Germinal center (tissue), 1 donor: ENCODE measurements around the gene CIBAR2.
"Not testable (repeated sequence)": the region's sequence is repeated elsewhere in the genome, so short reads cannot be mapped to it uniquely, and the experiment has no call there.

ENCODE experiments used
- DNase-seq: peaks from one replicate; pipeline ENCODE4 v3.0.0; 2012; ENCODE audit warnings: mixed read lengths, low spot score

CIBAR2 gene

GRCh38 chr16:85128079-85128837 lies 16.0 kb upstream of the CIBAR2 start:
- DNase-seq = no peak

- DNase-seq = no peak
These were observed 15.1 kb upstream of the CIBAR2 start for GRCh38 chr16:85127379-85127723.

- no peak for DNase-seq
These were observed 14.6 kb upstream of the CIBAR2 start for GRCh38 chr16:85126705-85127378.

- DNase-seq = no peak
These were observed 14.1 kb upstream of the CIBAR2 start for GRCh38 chr16:85126394-85126704.

GRCh38 chr16:85125570-85126393 lies 13.5 kb upstream of the CIBAR2 start:
- DNase-seq = no peak

GRCh38 chr16:85124636-85125346 lies 12.5 kb upstream of the CIBAR2 start:
- no peak for DNase-seq

- no peak for DNase-seq
These were observed 11.8 kb upstream of the CIBAR2 start for GRCh38 chr16:85123891-85124635.

- DNase-seq = not testable (repeated sequence)
These were observed 11.2 kb upstream of the CIBAR2 start for GRCh38 chr16:85123441-85123840.

- DNase-seq = no peak
These were observed 7.7 kb upstream of the CIBAR2 start for GRCh38 chr16:85120006-85120340.

GRCh38 chr16:85117418-85117817 lies 5.1 kb upstream of the CIBAR2 start:
- no peak for DNase-seq

- peak; percentile 79 for DNase-seq
These were observed 2.8 kb upstream of the CIBAR2 start for GRCh38 chr16:85114909-85115567.

GRCh38 chr16:85113913-85114312 lies 1.6 kb upstream of the CIBAR2 start:
- no peak for DNase-seq

- no peak for DNase-seq
These were observed 979 bp upstream of the CIBAR2 start for GRCh38 chr16:85113168-85113733.

GRCh38 chr16:85111184-85111583 lies 1.1 kb downstream of the CIBAR2 start:
- no peak for DNase-seq

GRCh38 chr16:85110105-85110504 lies 2.2 kb downstream of the CIBAR2 start:
- DNase-seq = no peak

GRCh38 chr16:85107532-85107931 lies 4.7 kb downstream of the CIBAR2 start:
- DNase-seq = no peak

GRCh38 chr16:85107083-85107482 lies 5.2 kb downstream of the CIBAR2 start:
- DNase-seq = no peak

GRCh38 chr16:85105475-85105874 lies 6.8 kb downstream of the CIBAR2 start:
- DNase-seq = no peak

GRCh38 chr16:85104821-85105391 lies 7.4 kb downstream of the CIBAR2 start:
- DNase-seq = no peak

GRCh38 chr16:85104147-85104546 lies 8.1 kb downstream of the CIBAR2 start:
- DNase-seq = no peak
